ENCODE measurements around the gene ARV1. TPM values are rescaled to one million over a fixed set of nuclear protein-coding genes. Genes with fewer than 3 reads are reported as not detected.

ARV1 gene
- total RNA-seq, 2 donors from 2014 or later: 12.3 to 20.4 TPM

GRCh38 chr1:230948903-230949302, 30.0 kb upstream of the ARV1 start:
- Histone ChIP-seq H3K36me3 (peaks cover 8% of the 10 kb centered on the region), H3K4me1 (ENCODE audit: control insufficient read depth in 1 of 2, low read depth in 2 of 2) (no peaks in the 10 kb centered on the region), H3K9me3 (no peaks in the 10 kb centered on the region), H3K27me3 (replicated peaks; ENCODE audit: insufficient read depth) (no peaks in the 10 kb centered on the region), H3K4me3 (no peak overlapping the region), H3K27ac (no peak overlapping the region)
- TF ChIP-seq, protein P1, sequence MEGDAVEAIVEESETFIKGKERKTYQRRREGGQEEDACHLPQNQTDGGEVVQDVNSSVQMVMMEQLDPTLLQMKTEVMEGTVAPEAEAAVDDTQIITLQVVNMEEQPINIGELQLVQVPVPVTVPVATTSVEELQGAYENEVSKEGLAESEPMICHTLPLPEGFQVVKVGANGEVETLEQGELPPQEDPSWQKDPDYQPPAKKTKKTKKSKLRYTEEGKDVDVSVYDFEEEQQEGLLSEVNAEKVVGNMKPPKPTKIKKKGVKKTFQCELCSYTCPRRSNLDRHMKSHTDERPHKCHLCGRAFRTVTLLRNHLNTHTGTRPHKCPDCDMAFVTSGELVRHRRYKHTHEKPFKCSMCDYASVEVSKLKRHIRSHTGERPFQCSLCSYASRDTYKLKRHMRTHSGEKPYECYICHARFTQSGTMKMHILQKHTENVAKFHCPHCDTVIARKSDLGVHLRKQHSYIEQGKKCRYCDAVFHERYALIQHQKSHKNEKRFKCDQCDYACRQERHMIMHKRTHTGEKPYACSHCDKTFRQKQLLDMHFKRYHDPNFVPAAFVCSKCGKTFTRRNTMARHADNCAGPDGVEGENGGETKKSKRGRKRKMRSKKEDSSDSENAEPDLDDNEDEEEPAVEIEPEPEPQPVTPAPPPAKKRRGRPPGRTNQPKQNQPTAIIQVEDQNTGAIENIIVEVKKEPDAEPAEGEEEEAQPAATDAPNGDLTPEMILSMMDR (IDR thresholded peaks at IDR 0.05): no peak
- DNase-seq (ENCODE audit: low spot score) (no peak), ATAC-seq (ENCODE audit: insufficient number of reproducible peaks, low FRiP score, low read depth) (no peak)

DNA sequence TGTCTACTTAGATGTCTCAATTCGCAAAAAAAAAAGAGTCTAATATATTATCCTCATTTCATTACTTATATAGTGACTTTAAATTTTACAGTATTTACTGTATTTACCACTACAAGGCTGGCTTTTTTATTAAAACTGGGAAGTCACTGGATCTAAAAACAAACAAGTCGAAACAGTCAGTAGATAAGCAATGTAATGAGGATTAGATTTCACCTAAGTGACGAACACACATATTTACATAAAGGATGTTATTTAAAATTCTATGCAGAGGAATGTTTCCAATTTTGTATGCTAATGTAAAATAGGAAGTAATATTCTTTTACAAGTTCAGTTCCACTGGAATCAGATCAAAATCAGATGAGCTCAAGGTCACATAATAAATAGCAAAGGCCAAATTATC, 28.5 kb upstream of the ARV1 start:
- no peak overlapping the region for H3K4me3 ChIP-seq
- no peaks in the 10 kb centered on the region for H3K27me3 ChIP-seq (replicated peaks; ENCODE audit: insufficient read depth)
- peaks cover 11% of the 10 kb centered on the region for H3K36me3 ChIP-seq
- ATAC-seq (ENCODE audit: insufficient number of reproducible peaks, low FRiP score, low read depth) (no peak), DNase-seq (ENCODE audit: low spot score) (no peak)
- H3K9me3 ChIP-seq: no peaks in the 10 kb centered on the region
- H3K4me1 ChIP-seq (ENCODE audit: control insufficient read depth in 1 of 2, low read depth in 2 of 2): no peaks in the 10 kb centered on the region
- TF ChIP-seq, protein P1 (IDR thresholded peaks at IDR 0.05): no peak
- H3K27ac ChIP-seq: no peak overlapping the region

GRCh38 chr1:230957580-230957989, 21.3 kb upstream of the ARV1 start:
- H3K27me3 ChIP-seq (replicated peaks; ENCODE audit: insufficient read depth): no peaks in the 10 kb centered on the region
- TF ChIP-seq, protein P1 (IDR thresholded peaks at IDR 0.05): no peak
- no peak for DNase-seq (ENCODE audit: low spot score)
- ATAC-seq (ENCODE audit: insufficient number of reproducible peaks, low FRiP score, low read depth): no peak
- no peaks in the 10 kb centered on the region for H3K4me1 ChIP-seq (ENCODE audit: control insufficient read depth in 1 of 2, low read depth in 2 of 2)
- H3K27ac ChIP-seq: no peak overlapping the region
- no peaks in the 10 kb centered on the region for H3K9me3 ChIP-seq
- peaks cover 19% of the 10 kb centered on the region for H3K36me3 ChIP-seq
- no peak overlapping the region for H3K4me3 ChIP-seq

DNA sequence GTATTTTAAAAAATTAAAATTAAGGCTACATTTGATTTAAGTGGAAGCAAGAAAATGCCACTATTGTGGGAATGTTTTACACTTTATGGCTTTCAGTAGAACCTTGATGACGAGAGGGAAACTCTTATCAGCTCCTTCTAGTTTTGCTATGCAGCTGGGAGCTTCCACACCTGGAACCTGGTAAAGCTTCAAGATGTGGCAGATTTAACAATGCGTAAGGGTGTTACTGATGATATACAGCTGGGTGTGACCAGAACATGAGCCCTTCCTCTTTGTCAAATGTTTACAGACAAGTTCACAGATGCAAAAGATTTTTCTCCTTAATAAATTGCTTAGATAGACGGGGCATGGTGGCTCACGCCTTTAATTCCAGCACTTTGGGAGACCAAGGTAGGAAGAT, 20.5 kb upstream of the ARV1 start:
- Histone ChIP-seq H3K36me3 (peaks cover 19% of the 10 kb centered on the region), H3K4me3 (no peak overlapping the region), H3K27ac (no peak overlapping the region), H3K9me3 (no peaks in the 10 kb centered on the region), H3K4me1 (ENCODE audit: control insufficient read depth in 1 of 2, low read depth in 2 of 2) (no peaks in the 10 kb centered on the region), H3K27me3 (replicated peaks; ENCODE audit: insufficient read depth) (no peaks in the 10 kb centered on the region)
- no peak for ATAC-seq (ENCODE audit: insufficient number of reproducible peaks, low FRiP score, low read depth)
- TF ChIP-seq, protein P1 (IDR thresholded peaks at IDR 0.05): no peak
- no peak for DNase-seq (ENCODE audit: low spot score)

- H3K9me3 ChIP-seq: no peaks in the 10 kb centered on the region
- H3K36me3 ChIP-seq: no peaks in the 10 kb centered on the region
- H3K27ac ChIP-seq: no peak overlapping the region
- TF ChIP-seq, protein P1 (IDR thresholded peaks at IDR 0.05): no peak
- H3K4me1 ChIP-seq (ENCODE audit: control insufficient read depth in 1 of 2, low read depth in 2 of 2): no peaks in the 10 kb centered on the region
- H3K27me3 ChIP-seq (replicated peaks; ENCODE audit: insufficient read depth): no peaks in the 10 kb centered on the region
- no peak overlapping the region for H3K4me3 ChIP-seq
- DNase-seq (ENCODE audit: low spot score) (no peak), ATAC-seq (ENCODE audit: insufficient number of reproducible peaks, low FRiP score, low read depth) (no peak)
Observed at GRCh38 chr1:230964896-230965295, 14.0 kb upstream of the ARV1 start.

Measured in thoracic aorta (tissue), 2 donors.